Activated CD4-positive, alpha-beta T cell treated with anti-CD3 and anti-CD28 coated beads for 4 hours (primary cell): ENCODE data around the gene EEF1AKMT1.

Source experiments
- DNase-seq, 2 donors: peaks; one replicate each; pipeline ENCODE4 v3.0.0-alpha.2; 2020

The EEF1AKMT1 gene, protein sequence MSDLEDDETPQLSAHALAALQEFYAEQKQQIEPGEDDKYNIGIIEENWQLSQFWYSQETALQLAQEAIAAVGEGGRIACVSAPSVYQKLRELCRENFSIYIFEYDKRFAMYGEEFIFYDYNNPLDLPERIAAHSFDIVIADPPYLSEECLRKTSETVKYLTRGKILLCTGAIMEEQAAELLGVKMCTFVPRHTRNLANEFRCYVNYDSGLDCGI

GRCh38 chr13:20773194-20774080, at the start of gene EEF1AKMT1:
Gene EEF1AKMT1 (minus strand): TSS chr13:20773961. CDS start chr13:20757598, 16,363 bp downstream.
- peak; percentile 94 to 96 for DNase-seq

DNA sequence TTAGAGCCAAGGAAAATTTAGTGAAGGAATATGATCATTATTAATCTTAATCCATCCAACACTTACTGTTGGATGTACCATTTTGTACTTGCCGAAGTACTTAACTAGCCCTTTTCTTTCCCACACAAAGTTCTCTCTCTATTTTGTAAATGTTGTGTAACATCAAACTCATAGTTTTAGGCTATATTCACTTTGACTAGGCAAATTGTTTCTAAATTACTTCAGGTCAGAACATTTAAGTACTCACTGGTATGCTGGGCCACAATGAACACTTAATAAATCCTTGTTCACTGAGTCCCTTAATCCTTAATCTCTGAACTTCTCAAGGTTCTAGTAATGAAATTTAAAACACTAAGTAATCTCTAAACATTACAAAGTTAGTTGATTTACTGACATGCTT, 49.3 kb upstream of the EEF1AKMT1 start:
- no peak for DNase-seq

DNA sequence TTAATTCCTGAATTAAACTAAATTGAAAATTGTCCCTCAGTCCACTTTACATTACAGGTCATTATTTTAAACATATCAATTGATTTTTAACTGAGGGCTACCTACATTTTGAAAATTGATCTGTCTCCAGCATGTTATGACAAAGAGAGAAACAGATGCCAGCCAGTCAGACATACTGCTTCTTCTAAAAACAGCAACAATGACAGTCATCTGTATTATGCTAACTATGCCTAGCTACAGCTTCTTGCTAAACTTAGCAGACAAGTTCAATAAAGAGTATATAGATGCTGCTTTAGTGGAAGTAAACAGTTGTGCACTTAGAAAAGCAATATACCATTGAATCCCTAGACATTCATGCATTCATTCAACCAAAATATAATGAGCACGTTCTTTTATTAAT, 48.6 kb upstream of the EEF1AKMT1 start:
- no peak for DNase-seq

GRCh38 chr13:20819715-20820114, 46.0 kb upstream of the EEF1AKMT1 start:
- no peak for DNase-seq

DNA sequence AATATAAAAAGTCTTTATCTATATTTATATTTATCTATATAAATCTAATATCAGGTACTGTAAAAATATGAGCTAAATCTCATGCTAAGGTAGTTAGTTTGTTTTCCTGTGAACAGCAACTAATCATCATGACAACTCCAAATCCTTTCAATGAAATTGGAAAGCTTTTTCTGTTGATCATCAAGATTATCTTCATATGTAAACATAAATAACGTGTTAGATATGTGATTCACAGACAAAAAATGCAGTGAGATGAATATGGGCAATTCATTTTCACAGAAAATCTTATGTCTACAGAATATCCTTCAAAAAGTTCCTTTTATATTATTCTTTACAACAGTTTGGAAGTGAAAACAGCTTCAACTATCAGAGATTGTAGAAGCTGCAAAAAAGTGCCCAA, 41.7 kb upstream of the EEF1AKMT1 start:
- DNase-seq = no peak

DNA sequence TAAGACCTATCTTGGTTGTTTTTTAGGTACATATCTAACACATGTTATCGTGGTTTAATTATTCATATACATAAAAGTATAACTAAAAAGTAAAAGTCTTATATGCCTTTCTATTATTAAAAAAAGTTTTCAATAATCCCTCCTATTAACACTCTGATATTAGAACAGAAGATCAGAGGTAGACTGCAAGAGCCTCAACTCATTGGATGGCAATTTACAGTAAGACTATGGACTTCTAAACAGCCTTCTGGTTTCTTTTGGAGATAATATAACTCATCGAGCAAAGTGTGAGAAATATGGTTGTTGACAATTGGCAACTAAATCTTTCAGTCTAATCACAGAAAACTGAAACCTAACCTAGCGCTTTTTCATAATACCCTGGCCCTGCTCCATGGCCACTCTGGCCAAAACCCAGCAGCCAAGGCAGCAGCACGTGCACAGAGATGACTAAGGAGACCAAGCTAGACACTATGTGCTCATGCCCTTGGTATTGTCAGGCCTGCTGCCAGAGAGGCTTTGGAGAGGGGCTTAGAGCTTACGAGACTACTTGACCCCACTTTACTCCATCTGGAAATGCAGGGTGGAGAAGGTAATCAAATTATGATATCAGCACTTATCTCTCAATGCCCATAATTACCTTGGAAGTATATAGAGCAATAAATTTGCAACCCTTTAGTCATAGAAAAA, 40.6 kb upstream of the EEF1AKMT1 start:
- DNase-seq = no peak

DNA sequence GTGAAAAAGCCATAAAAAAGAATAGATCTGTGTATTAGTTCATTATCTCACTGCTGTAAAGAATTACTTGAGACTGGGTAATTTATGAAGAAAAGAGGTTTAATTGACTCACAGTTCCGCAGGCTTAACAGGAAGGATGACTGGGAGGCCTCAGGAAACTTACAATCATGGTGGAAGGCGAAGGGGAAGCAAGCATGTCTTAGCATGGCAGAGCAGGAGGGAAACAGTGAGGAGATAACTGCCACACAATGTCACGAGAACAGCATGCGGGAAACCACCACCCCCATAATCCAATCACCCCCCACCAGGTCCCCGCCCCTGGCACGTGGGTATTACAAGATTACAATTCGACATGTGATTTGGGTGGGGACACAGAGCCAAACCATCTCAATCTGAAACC, 39.1 kb upstream of the EEF1AKMT1 start:
- DNase-seq = no peak

DNA sequence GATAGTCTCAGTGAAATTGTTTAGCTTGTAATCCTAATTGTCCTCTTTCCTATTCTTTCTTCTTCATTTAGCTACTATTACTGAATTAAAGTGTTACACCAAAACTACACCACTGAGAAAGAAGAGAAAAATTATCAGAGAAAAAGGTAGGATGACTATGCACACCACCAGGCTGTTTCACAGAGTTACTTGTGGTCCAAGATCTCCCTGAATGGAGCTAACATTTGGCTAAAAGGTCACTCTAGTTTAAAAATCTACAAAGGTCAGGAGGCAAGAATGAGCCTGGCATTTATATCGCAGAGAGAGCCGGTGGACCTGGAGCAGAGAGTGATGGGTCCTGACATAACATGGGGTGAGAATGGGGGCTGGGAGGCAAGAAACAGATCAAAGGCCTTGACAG, 37.0 kb upstream of the EEF1AKMT1 start:
- no peak for DNase-seq

GRCh38 chr13:20808874-20809273, 35.1 kb upstream of the EEF1AKMT1 start:
- no peak for DNase-seq

DNA sequence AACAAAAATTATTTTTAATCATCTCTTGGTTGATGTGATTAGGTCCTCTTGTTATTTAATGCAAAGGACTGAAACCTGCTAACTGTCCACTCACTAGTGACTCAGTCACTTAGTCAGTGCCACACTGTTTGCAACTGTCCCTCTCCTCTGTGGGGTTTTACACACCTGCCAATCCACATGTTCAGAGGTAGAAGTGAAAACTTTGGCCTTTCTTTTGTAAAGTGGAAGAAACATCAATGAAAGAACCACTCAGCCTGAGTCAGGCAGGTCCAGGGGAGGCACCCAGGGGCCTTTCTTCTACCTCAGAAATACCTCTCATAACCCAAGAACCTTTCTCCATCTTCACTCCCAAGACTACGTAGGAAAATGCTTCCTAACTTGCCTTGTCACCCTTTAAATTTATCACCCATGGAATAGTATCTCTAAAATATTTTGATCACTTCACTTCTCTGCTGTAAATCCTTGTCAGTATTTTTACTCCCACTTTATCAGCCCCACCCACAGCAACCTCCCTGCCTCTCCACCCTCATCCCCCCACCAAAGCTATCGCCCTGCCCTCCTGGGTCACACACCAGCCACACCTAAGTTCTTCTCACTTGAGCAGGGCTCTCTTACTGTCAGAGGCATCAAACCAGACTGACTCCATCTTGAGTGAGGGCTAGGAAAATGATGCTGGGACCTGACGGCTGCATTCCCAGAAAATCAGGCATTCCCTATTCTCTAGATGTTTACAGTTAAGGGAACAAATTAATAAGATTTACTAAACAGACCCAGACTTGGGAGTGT, 29.6 kb upstream of the EEF1AKMT1 start:
- DNase-seq = no peak

DNA sequence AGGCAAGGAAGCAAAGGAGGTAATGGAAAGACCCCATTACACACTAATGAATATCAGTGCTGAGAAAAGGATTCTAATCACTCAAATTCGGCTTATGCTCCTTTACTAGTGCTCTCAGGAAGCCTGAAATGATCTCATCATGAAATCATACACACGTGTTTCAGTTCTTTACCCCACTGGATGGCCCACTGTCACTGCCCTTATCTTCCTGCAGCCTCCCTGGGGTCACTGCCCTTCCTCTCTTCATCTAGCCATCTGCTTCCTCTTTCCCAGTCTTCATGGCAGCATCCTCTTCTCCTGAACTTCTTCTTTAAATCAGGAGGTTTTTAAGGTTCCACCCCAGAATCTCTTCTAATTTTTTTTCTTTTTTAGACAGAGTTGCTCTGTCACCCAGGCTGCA, 27.9 kb upstream of the EEF1AKMT1 start:
- DNase-seq = no peak

- DNase-seq = no peak
Observed at GRCh38 chr13:20799726-20800416, 26.1 kb upstream of the EEF1AKMT1 start.

- no peak for DNase-seq
Observed at GRCh38 chr13:20798027-20798426, 24.3 kb upstream of the EEF1AKMT1 start.

- no peak for DNase-seq
Observed at GRCh38 chr13:20796791-20797508, 23.2 kb upstream of the EEF1AKMT1 start.

DNA sequence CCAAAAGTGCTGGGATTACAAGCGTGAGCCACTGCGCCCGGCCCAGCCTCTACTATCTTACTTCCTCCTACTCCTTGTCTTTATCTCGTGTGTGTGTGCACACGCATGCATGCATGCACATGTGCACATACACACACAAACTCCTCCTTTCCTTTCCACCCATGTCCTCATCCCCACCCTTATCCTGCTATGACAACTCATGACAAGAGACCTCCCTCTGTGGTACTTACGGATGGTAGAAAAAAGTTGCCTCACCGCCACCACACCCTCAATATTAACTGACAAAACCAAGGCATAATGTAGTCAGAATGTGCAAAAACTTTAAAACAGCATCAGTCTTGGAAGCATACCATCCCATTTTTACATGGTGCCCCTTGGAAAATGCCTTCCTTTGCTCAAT, 15.9 kb upstream of the EEF1AKMT1 start:
- DNase-seq = no peak

DNA sequence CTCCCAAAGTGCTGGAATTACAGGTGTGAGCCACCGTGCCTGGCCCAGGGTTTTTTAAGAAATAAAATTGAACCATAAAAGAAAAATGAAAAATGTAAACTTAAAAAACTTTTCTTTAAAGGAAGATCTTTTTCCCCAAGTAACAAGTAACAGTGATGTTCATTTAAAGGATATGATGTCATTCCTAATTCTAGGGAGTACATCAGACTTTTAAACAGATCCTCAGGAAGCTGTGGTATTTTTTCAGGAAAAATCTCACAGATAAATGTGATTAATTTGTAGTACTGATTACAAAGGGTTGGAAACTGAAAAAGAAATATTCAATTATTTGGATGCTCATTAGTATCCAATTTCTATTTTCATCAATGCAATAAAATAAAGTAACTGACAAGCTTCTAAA, 14.6 kb upstream of the EEF1AKMT1 start:
- DNase-seq = no peak

GRCh38 chr13:20787180-20787579, 13.4 kb upstream of the EEF1AKMT1 start:
- no peak for DNase-seq

GRCh38 chr13:20782116-20782708, 8.5 kb upstream of the EEF1AKMT1 start:
- DNase-seq = no peak

- DNase-seq = no peak
Observed at GRCh38 chr13:20780317-20780716, 6.6 kb upstream of the EEF1AKMT1 start.

DNA sequence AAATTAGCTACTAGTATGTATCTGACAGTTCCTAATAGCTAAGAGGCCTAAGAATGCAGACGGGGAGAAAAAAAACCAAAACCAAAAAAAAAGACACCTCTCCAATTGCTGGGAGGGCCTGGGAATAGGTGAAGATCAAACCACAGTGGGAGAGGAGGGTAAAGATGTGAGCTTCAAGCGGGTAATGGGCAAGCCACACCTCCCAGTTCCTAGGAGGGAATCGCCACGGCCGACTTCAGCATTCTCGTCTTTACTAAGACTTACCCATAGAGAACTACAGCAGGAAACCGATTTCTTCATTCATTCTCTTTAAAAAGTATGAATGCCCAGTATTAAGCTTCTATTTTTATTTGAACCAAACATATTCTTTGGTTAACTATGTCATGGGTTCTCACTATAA, 5.6 kb upstream of the EEF1AKMT1 start:
- no peak for DNase-seq

GRCh38 chr13:20778311-20778710, 4.5 kb upstream of the EEF1AKMT1 start:
- no peak for DNase-seq
